ENCODE data around the gene RIOK2.

GRCh38 chr5:97124335-97124734 lies 58.7 kb downstream of the RIOK2 start:
- TF ChIP-seq CTCF (IDR thresholded peaks at IDR 0.05) = no peak
- no peak for TF ChIP-seq POLR2AphosphoS5 (IDR thresholded peaks at IDR 0.05)
